Suprapubic skin (tissue), 4 donors: ENCODE measurements around the gene CSKMT.

ENCODE experiments used
- POLR2A ChIP-seq, 2 donors: fragments of 450-650 bp; IDR thresholded peaks; one replicate each; pipeline ENCODE4 v1.6.1; 2017; ENCODE audit warnings: antibody characterized with exemption in 2 of 2, mild to moderate bottlenecking in 2 of 2, moderate library complexity in 2 of 2
- POLR2AphosphoS5 ChIP-seq, 3 donors: sonication (generic); formaldehyde crosslinking; IDR thresholded peaks; one replicate each; pipeline ENCODE4 v1.6.1; 2017; ENCODE audit warnings: antibody characterized with exemption in 3 of 3
- TF ChIP-seq, protein P1 (sequence below), 2 donors: fragments of 200-600 bp in 1 of 2; fragments of 450-650 bp in 1 of 2; sonication (generic) in 1 of 2; IDR thresholded peaks; one replicate each; pipeline ENCODE4 v1.5.1; 2016 to 2019; ENCODE audit warnings: antibody characterized with exemption in 2 of 2, mild to moderate bottlenecking in 1 of 2, moderate library complexity in 1 of 2

DNA sequence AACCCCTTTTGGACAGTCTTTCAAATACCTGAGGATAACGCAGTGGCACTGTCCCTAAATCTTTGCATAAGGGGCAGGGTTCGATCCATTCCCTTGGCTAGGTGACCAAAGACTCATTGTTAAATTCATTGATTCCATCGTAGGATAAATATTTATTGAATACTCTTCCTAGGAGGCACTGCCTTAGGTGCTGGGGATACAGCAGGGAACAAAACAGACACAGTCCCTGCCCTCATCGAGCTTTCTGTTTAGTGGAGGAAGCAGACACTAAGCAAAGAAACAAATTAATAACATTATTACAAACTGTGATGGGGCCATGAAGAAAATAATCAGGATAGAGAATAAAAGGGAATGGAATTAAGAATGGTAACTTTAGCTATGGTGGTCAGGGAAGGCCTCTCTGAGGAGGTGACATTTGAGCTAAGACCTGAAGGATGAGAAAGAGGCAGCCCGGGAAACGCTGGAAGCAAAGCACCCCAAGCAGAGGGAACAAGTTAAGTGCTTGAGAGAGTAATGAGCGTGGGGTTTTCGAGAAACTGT is 44.0 kb upstream of the CSKMT start:
- TF ChIP-seq, protein P1, sequence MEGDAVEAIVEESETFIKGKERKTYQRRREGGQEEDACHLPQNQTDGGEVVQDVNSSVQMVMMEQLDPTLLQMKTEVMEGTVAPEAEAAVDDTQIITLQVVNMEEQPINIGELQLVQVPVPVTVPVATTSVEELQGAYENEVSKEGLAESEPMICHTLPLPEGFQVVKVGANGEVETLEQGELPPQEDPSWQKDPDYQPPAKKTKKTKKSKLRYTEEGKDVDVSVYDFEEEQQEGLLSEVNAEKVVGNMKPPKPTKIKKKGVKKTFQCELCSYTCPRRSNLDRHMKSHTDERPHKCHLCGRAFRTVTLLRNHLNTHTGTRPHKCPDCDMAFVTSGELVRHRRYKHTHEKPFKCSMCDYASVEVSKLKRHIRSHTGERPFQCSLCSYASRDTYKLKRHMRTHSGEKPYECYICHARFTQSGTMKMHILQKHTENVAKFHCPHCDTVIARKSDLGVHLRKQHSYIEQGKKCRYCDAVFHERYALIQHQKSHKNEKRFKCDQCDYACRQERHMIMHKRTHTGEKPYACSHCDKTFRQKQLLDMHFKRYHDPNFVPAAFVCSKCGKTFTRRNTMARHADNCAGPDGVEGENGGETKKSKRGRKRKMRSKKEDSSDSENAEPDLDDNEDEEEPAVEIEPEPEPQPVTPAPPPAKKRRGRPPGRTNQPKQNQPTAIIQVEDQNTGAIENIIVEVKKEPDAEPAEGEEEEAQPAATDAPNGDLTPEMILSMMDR (IDR thresholded peaks at IDR 0.05): no peak
- TF ChIP-seq POLR2AphosphoS5 (IDR thresholded peaks at IDR 0.05): no peak
- no peak for TF ChIP-seq POLR2A (IDR thresholded peaks at IDR 0.05)
